SK-N-SH treated with all-trans-retinoic acid at 6 μM for 48 hours (cell line): ENCODE data around the gene ARL6IP4.

Experiments
- ATAC-seq: fragments of 200-7000 bp; cut with Tn5 transposase; 3 replicates; pipeline ENCODE4 v1.9.1; 2020; ENCODE audit warnings: mild to moderate bottlenecking, moderate library complexity
- CSDC2 ChIP-seq: fragments of 250-450 bp; sonication (Bioruptor Pico); IDR thresholded peaks from 2 replicates; pipeline ENCODE4 v1.5.0; 2020; ENCODE audit warnings: mild to moderate bottlenecking, moderate library complexity
- CSRNP3 ChIP-seq: fragments of 250-450 bp; sonication (Bioruptor Pico); IDR thresholded peaks from 2 replicates; pipeline ENCODE4 v1.5.1; 2021; ENCODE audit warnings: mild to moderate bottlenecking, moderate library complexity
- GLIS3 ChIP-seq: fragments of 250-450 bp; sonication (Bioruptor Pico); IDR thresholded peaks from 2 replicates; pipeline ENCODE4 v1.5.0; 2020; ENCODE audit warnings: mild to moderate bottlenecking, moderate library complexity
- OSR1 ChIP-seq: fragments of 250-450 bp; sonication (Bioruptor Pico); IDR thresholded peaks from 2 replicates; pipeline ENCODE4 v1.8.0; 2022; ENCODE audit warnings: moderate library complexity, mild to moderate bottlenecking, inconsistent platforms
- PATZ1 ChIP-seq: fragments of 250-450 bp; sonication (Bioruptor Pico); IDR thresholded peaks from 2 replicates; pipeline ENCODE4 v1.8.0; 2020; ENCODE audit warnings: mild to moderate bottlenecking, moderate library complexity, borderline replicate concordance
- POU6F1 ChIP-seq: fragments of 250-450 bp; sonication (Bioruptor Pico); IDR thresholded peaks from 2 replicates; pipeline ENCODE4 v1.8.0; 2021; ENCODE audit warnings: low read depth, mild to moderate bottlenecking, moderate library complexity, borderline replicate concordance
- PPARA ChIP-seq: fragments of 250-450 bp; sonication (Bioruptor Pico); IDR thresholded peaks from 2 replicates; pipeline ENCODE4 v1.5.0; 2020; ENCODE audit warnings: mild to moderate bottlenecking, borderline replicate concordance
- RARB ChIP-seq: fragments of 250-450 bp; sonication (Bioruptor Pico); IDR thresholded peaks from 2 replicates; pipeline ENCODE4 v1.8.0; 2021; ENCODE audit warnings: mild to moderate bottlenecking, moderate library complexity
- SNAI2 ChIP-seq: fragments of 250-450 bp; sonication (Bioruptor Pico); IDR thresholded peaks from 2 replicates; pipeline ENCODE4 v1.5.0; 2020; ENCODE audit warnings: mild to moderate bottlenecking, moderate library complexity
- TOX ChIP-seq: fragments of 250-450 bp; sonication (Bioruptor Pico); IDR thresholded peaks from 2 replicates; pipeline ENCODE4 v1.8.0; 2021; ENCODE audit warnings: mild to moderate bottlenecking, moderate library complexity, borderline replicate concordance
- ZFP3 ChIP-seq: fragments of 250-450 bp; sonication (Bioruptor Pico); IDR thresholded peaks from 2 replicates; pipeline ENCODE4 v1.5.0; 2020; ENCODE audit warnings: mild to moderate bottlenecking, moderate library complexity
- ZFP30 ChIP-seq: fragments of 450-650 bp; formaldehyde crosslinking; IDR thresholded peaks from 2 replicates; pipeline ENCODE4 v1.5.0; 2022; ENCODE audit warnings: mild to moderate bottlenecking, moderate library complexity

The ARL6IP4 gene

GRCh38 chr12:122939125-122939524 lies 41.4 kb upstream of the ARL6IP4 start:
- ATAC-seq, result no peak
- no peak for TF ChIP-seq SNAI2 (CRISPR knock-in tag)
- TF ChIP-seq, all 23 proteins: peak for 0

- peak; percentile 38; the same call in 2 of the 3 replicates for ATAC-seq
Observed at GRCh38 chr12:122941351-122941750, 39.1 kb upstream of the ARL6IP4 start.

GRCh38 chr12:122942637-122943036 lies 37.8 kb upstream of the ARL6IP4 start:
- no peak for ATAC-seq

GRCh38 chr12:122943196-122943595 lies 37.3 kb upstream of the ARL6IP4 start:
- no peak for TF ChIP-seq ZFP30 (CRISPR knock-in tag)
- no peak for ATAC-seq

More at GRCh38 chr12:122942637-122943036, 37.8 kb upstream of the ARL6IP4 start:
- TF ChIP-seq PPARA (CRISPR knock-in tag) (no peak), PATZ1 (CRISPR knock-in tag) (no peak)

GRCh38 chr12:122944605-122945592 lies 35.6 kb upstream of the ARL6IP4 start:
- no peak; the same call in 2 of the 3 replicates for ATAC-seq
- TF ChIP-seq TOX (CRISPR knock-in tag) (no peak), GLIS3 (no peak), ZFP30 (CRISPR knock-in tag) (no peak), RARB (CRISPR knock-in tag) (no peak), OSR1 (CRISPR knock-in tag) (no peak), ZFP3 (CRISPR knock-in tag) (no peak), POU6F1 (CRISPR knock-in tag) (no peak), SNAI2 (CRISPR knock-in tag) (no peak), CSDC2 (CRISPR knock-in tag) (no peak)

- TF ChIP-seq ZFP30 (CRISPR knock-in tag), result no peak
Observed at GRCh38 chr12:122946690-122947341, 33.7 kb upstream of the ARL6IP4 start.

GRCh38 chr12:122947352-122947792 lies 33.1 kb upstream of the ARL6IP4 start:
- TF ChIP-seq PPARA (CRISPR knock-in tag) (no peak), ZFP30 (CRISPR knock-in tag) (no peak), CSRNP3 (CRISPR knock-in tag) (no peak), PATZ1 (CRISPR knock-in tag) (no peak)
- no peak for ATAC-seq

More at GRCh38 chr12:122946690-122947341, 33.7 kb upstream of the ARL6IP4 start:
- ATAC-seq, result peak; percentile 87
